T-helper 17 cell (primary cell): Measurements from ENCODE around the gene OXA1L. TPM values are rescaled to one million over a fixed set of nuclear protein-coding genes. Genes with fewer than 3 reads are reported as not detected.
"Not testable (repeated sequence)": the region's sequence is repeated elsewhere in the genome, so short reads cannot be mapped to it uniquely, and the experiment has no call there.

ENCODE experiments used
- ATAC-seq: fragments of 150-1000 bp; cut with Tn5 transposase; 2 replicates; pipeline ENCODE4 v1.10.0; 2021; ENCODE audit warnings: mild to moderate bottlenecking, moderate library complexity
- DNase-seq, 3 donors: peaks; one replicate each; pipeline versions ENCODE4 v3.0.0 to v3.0.0-alpha.2; 2020 to 2021
- H3K9me3 ChIP-seq: one replicate; pipeline ENCODE4 v1.7.0; 2013; ENCODE audit warnings: low read length, mild to moderate bottlenecking; ENCODE audit not compliant: control insufficient read depth, poor library complexity, severe bottlenecking
- H3K27ac Mint-ChIP-seq: one replicate; pipeline ENCODE4 v1.8.0; 2022; ENCODE audit warnings: mild to moderate bottlenecking, moderate library complexity, mixed read lengths
- H3K27me3 Mint-ChIP-seq: one replicate; pipeline ENCODE4 v1.8.0; 2022; ENCODE audit warnings: mixed read lengths
- H3K36me3 Mint-ChIP-seq: one replicate; pipeline ENCODE4 v1.8.0; 2022; ENCODE audit warnings: low read depth, mixed read lengths
- H3K4me1 Mint-ChIP-seq: one replicate; pipeline ENCODE4 v1.8.0; 2022; ENCODE audit warnings: mild to moderate bottlenecking, mixed read lengths
- H3K4me3 Mint-ChIP-seq: one replicate; pipeline ENCODE4 v1.8.0; 2022; ENCODE audit warnings: mild to moderate bottlenecking, moderate library complexity, mixed read lengths
- total RNA-seq, 4 donors: library from RNA in 2 of 4; stranded (reverse) in 2 of 4; gene quantifications; one replicate each; pipeline ENCODE4 v1.2.3 and lab custom pipeline; 2022 to 2026

OXA1L gene
- total RNA-seq, 2 donors from 2014 or later: 150 to 171 TPM

- peaks cover 5% of the 10 kb centered on the region for H3K36me3 Mint-ChIP-seq
- peaks cover 45% of the 10 kb centered on the region for H3K27me3 Mint-ChIP-seq
- ATAC-seq (peak; percentile 54), DNase-seq (no peak)
- H3K27ac Mint-ChIP-seq: no peak overlapping the region
- no peaks in the 10 kb centered on the region for H3K9me3 ChIP-seq
- no peak overlapping the region for H3K4me3 Mint-ChIP-seq
- H3K4me1 Mint-ChIP-seq: peaks cover 4% of the 10 kb centered on the region
Measured at GRCh38 chr14:22794551-22794951, 28.1 kb downstream of the OXA1L start.

GRCh38 chr14:22796087-22796707, 29.7 kb downstream of the OXA1L start:
- peaks cover 58% of the 10 kb centered on the region for H3K27me3 Mint-ChIP-seq

GRCh38 chr14:22797017-22797917, 30.8 kb downstream of the OXA1L start:
- ATAC-seq: no peak
- H3K4me3 Mint-ChIP-seq: no peak overlapping the region
- H3K9me3 ChIP-seq: no peaks in the 10 kb centered on the region
- H3K36me3 Mint-ChIP-seq: peaks cover 16% of the 10 kb centered on the region
- DNase-seq: no peak
- peaks cover 69% of the 10 kb centered on the region for H3K27me3 Mint-ChIP-seq
- no peaks in the 10 kb centered on the region for H3K4me1 Mint-ChIP-seq
- H3K27ac Mint-ChIP-seq: no peak overlapping the region

More at GRCh38 chr14:22796087-22796707, 29.7 kb downstream of the OXA1L start:
- no peak overlapping the region for H3K4me3 Mint-ChIP-seq
- H3K4me1 Mint-ChIP-seq: peaks cover 2% of the 10 kb centered on the region
- H3K27ac Mint-ChIP-seq: no peak overlapping the region
- H3K36me3 Mint-ChIP-seq: peaks cover 15% of the 10 kb centered on the region
- DNase-seq (no peak), ATAC-seq (no peak)
- no peaks in the 10 kb centered on the region for H3K9me3 ChIP-seq

- no peaks in the 10 kb centered on the region for H3K9me3 ChIP-seq
- DNase-seq: no peak
- ATAC-seq: no peak
- peaks cover 22% of the 10 kb centered on the region for H3K36me3 Mint-ChIP-seq
- H3K4me1 Mint-ChIP-seq: no peaks in the 10 kb centered on the region
- H3K27ac Mint-ChIP-seq: no peak overlapping the region
- no peak overlapping the region for H3K4me3 Mint-ChIP-seq
- peaks cover 79% of the 10 kb centered on the region for H3K27me3 Mint-ChIP-seq
Measured at GRCh38 chr14:22798528-22798927, 32.0 kb downstream of the OXA1L start.

- no peak for ATAC-seq
- Mint-ChIP-seq H3K4me1 (no peaks in the 10 kb centered on the region), H3K4me3 (no peak overlapping the region), H3K27me3 (peaks cover 90% of the 10 kb centered on the region), H3K27ac (no peak overlapping the region), H3K36me3 (peaks cover 22% of the 10 kb centered on the region)
- DNase-seq: no peak
- no peaks in the 10 kb centered on the region for H3K9me3 ChIP-seq
Measured at GRCh38 chr14:22800346-22800745, 33.9 kb downstream of the OXA1L start.

GRCh38 chr14:22801716-22802115, 35.2 kb downstream of the OXA1L start:
- DNase-seq (no peak), ATAC-seq (no peak)
- Mint-ChIP-seq H3K27me3 (peaks cover 79% of the 10 kb centered on the region), H3K27ac (no peak overlapping the region), H3K4me3 (no peak overlapping the region), H3K36me3 (peaks cover 20% of the 10 kb centered on the region), H3K4me1 (no peaks in the 10 kb centered on the region)
- no peaks in the 10 kb centered on the region for H3K9me3 ChIP-seq

- no peak for DNase-seq
- no peak for ATAC-seq
- Mint-ChIP-seq H3K4me1 (no peaks in the 10 kb centered on the region), H3K27me3 (peaks cover 77% of the 10 kb centered on the region), H3K4me3 (no peak overlapping the region), H3K36me3 (peaks cover 23% of the 10 kb centered on the region), H3K27ac (no peak overlapping the region)
- no peaks in the 10 kb centered on the region for H3K9me3 ChIP-seq
Measured at GRCh38 chr14:22802860-22803686, 36.6 kb downstream of the OXA1L start.

GRCh38 chr14:22803687-22803974, 37.1 kb downstream of the OXA1L start:
- DNase-seq (no peak), ATAC-seq (no peak)
- H3K4me3 Mint-ChIP-seq: no peak overlapping the region

GRCh38 chr14:22805235-22805634, 38.7 kb downstream of the OXA1L start:
- H3K36me3 Mint-ChIP-seq: peaks cover 15% of the 10 kb centered on the region
- H3K4me3 Mint-ChIP-seq: not testable (repeated sequence)

More at GRCh38 chr14:22803687-22803974, 37.1 kb downstream of the OXA1L start:
- Mint-ChIP-seq H3K4me1 (no peaks in the 10 kb centered on the region), H3K36me3 (peaks cover 23% of the 10 kb centered on the region), H3K27ac (no peak overlapping the region), H3K27me3 (peaks cover 71% of the 10 kb centered on the region)
- H3K9me3 ChIP-seq: no peaks in the 10 kb centered on the region

GRCh38 chr14:22807432-22808087, 41.1 kb downstream of the OXA1L start:
- Mint-ChIP-seq H3K27ac (no peak overlapping the region), H3K4me3 (no peak overlapping the region), H3K36me3 (peaks cover 7% of the 10 kb centered on the region), H3K27me3 (peaks cover 36% of the 10 kb centered on the region), H3K4me1 (peaks cover 3% of the 10 kb centered on the region)
- no peak for ATAC-seq
- H3K9me3 ChIP-seq: no peaks in the 10 kb centered on the region
- DNase-seq: no peak

More at GRCh38 chr14:22805235-22805634, 38.7 kb downstream of the OXA1L start:
- not testable (repeated sequence) for H3K9me3 ChIP-seq, ATAC-seq, H3K27ac Mint-ChIP-seq, DNase-seq, H3K4me1 Mint-ChIP-seq
- H3K27me3 Mint-ChIP-seq: peaks cover 56% of the 10 kb centered on the region

GRCh38 chr14:22808388-22809209, 42.1 kb downstream of the OXA1L start:
- DNase-seq: no peak
- no peaks in the 10 kb centered on the region for H3K9me3 ChIP-seq
- H3K27ac Mint-ChIP-seq: no peak overlapping the region
- H3K36me3 Mint-ChIP-seq: peaks cover 4% of the 10 kb centered on the region
- ATAC-seq: no peak
- H3K4me3 Mint-ChIP-seq: no peak overlapping the region
- H3K27me3 Mint-ChIP-seq: peaks cover 28% of the 10 kb centered on the region
- H3K4me1 Mint-ChIP-seq: peaks cover 3% of the 10 kb centered on the region

- peak; percentile 21 for ATAC-seq
- no peak for DNase-seq
- peaks cover 4% of the 10 kb centered on the region for H3K36me3 Mint-ChIP-seq
- peaks cover 10% of the 10 kb centered on the region for H3K4me1 Mint-ChIP-seq
- H3K27ac Mint-ChIP-seq: no peak overlapping the region
- H3K9me3 ChIP-seq: no peaks in the 10 kb centered on the region
- H3K27me3 Mint-ChIP-seq: peaks cover 9% of the 10 kb centered on the region
- H3K4me3 Mint-ChIP-seq: no peak overlapping the region
Measured at GRCh38 chr14:22811722-22812121, 45.2 kb downstream of the OXA1L start.
